HCT116 (cell line): ENCODE measurements around the gene CHCHD4. TPM values are rescaled to one million over a fixed set of nuclear protein-coding genes. Genes with fewer than 3 reads are reported as not detected.

Source experiments
- ATAC-seq: fragments of 200-7000 bp; cut with Tn5 transposase; 2 replicates; pipeline ENCODE4 v1.9.1; 2020; ENCODE audit warnings: mild to moderate bottlenecking, moderate library complexity
- BruUV-seq: library from RNA; stranded (reverse); fragments of 400-500 nt; replicated peaks from 2 replicates; lab custom pipeline; 2021; lab: Mats Ljungman, UMichigan
- CTCF ChIA-PET: fragments of 300-600 bp; sonication (Branson Sonifier 250); formaldehyde crosslinking; loops from one replicate; lab custom pipeline; 2021; ENCODE audit warnings: antibody characterized with exemption; lab: Charles Lee
- POLR2A ChIA-PET: fragments of 300-600, 350-600 bp; sonication (Branson Sonifier 250); formaldehyde crosslinking; loops from one replicate; lab custom pipeline; 2021; ENCODE audit warnings: antibody characterized with exemption; lab: Charles Lee
- RAD21 ChIA-PET, 2 experiments: fragments of 300-600 bp; sonication (Branson Sonifier 250); formaldehyde crosslinking; loops; one replicate each; lab custom pipeline; 2023; ENCODE audit warnings: low total read pairs in 2 of 2; ENCODE audit not compliant: uncharacterized antibody in 2 of 2, unreplicated experiment in 2 of 2, low non-redundant PET in 1 of 2; lab: Charles Lee
- DNase-seq: peaks from one replicate; pipeline ENCODE4 v3.0.0-alpha.2; 2010; ENCODE audit warnings: low read depth, low spot score
- H2AFZ ChIP-seq: fragments of 200-600 bp; shearing (Covaris generic), sonication (generic); 2 replicates; pipeline ENCODE4 v1.6.1; 2017; ENCODE audit warnings: low read depth, mixed run types, mixed read lengths, antibody characterized with exemption, low read length; ENCODE audit not compliant: poor library complexity, severe bottlenecking
- H3K27ac ChIP-seq: 2 replicates; pipeline ENCODE4 v1.5.1; 2012; ENCODE audit warnings: low read depth, low read length
- H3K27me3 ChIP-seq: fragments of 200-600 bp; sonication (generic); 2 replicates; pipeline ENCODE4 v1.6.1; 2016; ENCODE audit warnings: mixed run types, low read length, mixed read lengths; ENCODE audit not compliant: insufficient read depth
- H3K36me3 ChIP-seq, 2 experiments: fragments of 200-500 bp in 1 of 2; fragments of 200-600 bp in 1 of 2; sonication (Bioruptor generic) in 1 of 2; sonication (generic) in 1 of 2; 2 replicates each; pipeline versions ENCODE4 v1.5.1 to v1.6.1; 2014 to 2016; ENCODE audit warnings: low read length in 2 of 2, inconsistent platforms in 1 of 2, mixed read lengths in 1 of 2, mixed run types in 1 of 2; ENCODE audit not compliant: insufficient read depth in 2 of 2, control insufficient read depth in 1 of 2
- H3K4me1 ChIP-seq, 2 experiments: fragments of 200-600 bp in 1 of 2; sonication (generic) in 1 of 2; 2 replicates each; pipeline versions ENCODE4 v1.5.1 to v1.6.1; 2012 to 2017; ENCODE audit warnings: low read length in 2 of 2, inconsistent platforms in 1 of 2, mild to moderate bottlenecking in 1 of 2, mixed read lengths in 1 of 2, mixed run types in 1 of 2, moderate library complexity in 1 of 2; ENCODE audit not compliant: insufficient read depth in 2 of 2, control insufficient read depth in 1 of 2
- H3K4me2 ChIP-seq: fragments of 200-600 bp; sonication (generic); 2 replicates; pipeline ENCODE4 v1.6.1; 2017; ENCODE audit warnings: mixed run types, low read length, mixed read lengths
- H3K4me3 ChIP-seq, 2 experiments: fragments of 200-600 bp in 1 of 2; sonication (generic) in 1 of 2; replicated peaks in 1 of 2; 2 replicates each; pipeline ENCODE4 v1.5.1; 2011 to 2016; ENCODE audit warnings: low read length in 2 of 2, control low read depth in 1 of 2, low read depth in 1 of 2, mild to moderate bottlenecking in 1 of 2, mixed read lengths in 1 of 2, mixed run types in 1 of 2
- H3K79me2 ChIP-seq: fragments of 200-600 bp; sonication (generic); 2 replicates; pipeline ENCODE4 v1.6.1; 2017; ENCODE audit warnings: mild to moderate bottlenecking, mixed run types, low read length, moderate library complexity, mixed read lengths; ENCODE audit not compliant: insufficient read depth
- H3K9ac ChIP-seq: fragments of 200-600 bp; sonication (generic); 2 replicates; pipeline ENCODE4 v1.6.1; 2016; ENCODE audit warnings: low read length, mixed read lengths
- H3K9me2 ChIP-seq: fragments of 200-600 bp; sonication (generic), shearing (Covaris generic); 2 replicates; pipeline ENCODE4 v1.6.1; 2017; ENCODE audit warnings: mixed run types, mild to moderate bottlenecking, moderate library complexity; ENCODE audit not compliant: insufficient read depth
- H3K9me3 ChIP-seq, 2 experiments: fragments of 200-500 bp in 1 of 2; fragments of 200-600 bp in 1 of 2; sonication (Bioruptor generic) in 1 of 2; sonication (generic) in 1 of 2; 2 replicates each; pipeline ENCODE4 v1.6.1; 2014 to 2017; ENCODE audit warnings: low read length in 2 of 2, mixed read lengths in 2 of 2, inconsistent platforms in 1 of 2, low read depth in 1 of 2, mild to moderate bottlenecking in 1 of 2, mixed run types in 1 of 2, moderate library complexity in 1 of 2; ENCODE audit not compliant: control insufficient read depth in 1 of 2, insufficient read depth in 1 of 2
- H4K20me1 ChIP-seq: fragments of 200-600 bp; sonication (generic), shearing (Covaris generic); 2 replicates; pipeline ENCODE4 v1.6.1; 2017; ENCODE audit warnings: mixed run types, mild to moderate bottlenecking, moderate library complexity; ENCODE audit not compliant: insufficient read depth
- FOSL1 ChIP-seq: IDR thresholded peaks from 2 replicates; pipeline ENCODE4 v1.6.1; 2012; ENCODE audit warnings: low read depth
- POLR2A ChIP-seq: IDR thresholded peaks from 2 replicates; pipeline ENCODE4 v1.7.0; 2011; ENCODE audit warnings: borderline replicate concordance; ENCODE audit not compliant: insufficient read depth, insufficient read length; ENCODE audit errors: extremely low read depth
- POLR2AphosphoS5 ChIP-seq: IDR thresholded peaks from 2 replicates; pipeline ENCODE4 v1.6.1; 2011; ENCODE audit warnings: mild to moderate bottlenecking, low read depth, low read length, moderate library complexity
- RAD21 ChIP-seq: IDR thresholded peaks from 2 replicates; pipeline ENCODE4 v1.6.1; 2012; ENCODE audit warnings: low read depth, mild to moderate bottlenecking
- intact Hi-C: fragments of 100-400 bp; cut with micrococcal nuclease; formaldehyde crosslinking; loops from 2 replicates; pipeline ENCODE4 v1.10.0; 2022
- total RNA-seq: library from RNA; stranded (reverse); gene quantifications from one replicate; pipeline ENCODE4 v1.2.1, GENCODE V29; 2021; ENCODE audit not compliant: unreplicated experiment

CHCHD4 gene
- total RNA-seq, 1 experiment from 2014 or later = 24.6 TPM

- RAD21 ChIA-PET = no interaction called here
- BruUV-seq = no TSS peak
- no peak for TF ChIP-seq FOSL1
- TF ChIP-seq, all 23 proteins: peak for 0
- Histone ChIP-seq H3K4me2 (no peak overlapping the region), H3K4me1 (no peaks in the 10 kb centered on the region), H3K27me3 (no peaks in the 10 kb centered on the region), H2AFZ (no peak overlapping the region), H3K9me2 (no peaks in the 10 kb centered on the region), H3K27ac (no peak overlapping the region), H4K20me1 (no peaks in the 10 kb centered on the region), H3K36me3 (peaks cover 31 to 46% of the 10 kb centered on the region in 2 experiments), H3K4me3 (no peak overlapping the region), H3K9ac (no peak overlapping the region), H3K9me3 (no peaks in the 10 kb centered on the region), H3K79me2 (peaks cover 27% of the 10 kb centered on the region)
- POLR2A ChIA-PET = no interaction called here
- DNase-seq (no peak), ATAC-seq (no peak)
- intact Hi-C loops = no loop called here
- CTCF ChIA-PET = no interaction called here
Measured at GRCh38 chr3:14170531-14171159, 46.0 kb upstream of the CHCHD4 start.

GRCh38 chr3:14169871-14170270, 45.2 kb upstream of the CHCHD4 start:
- ChIA-PET POLR2A (interaction anchor here (0.7 kb wide), 1 partner anchor 9 kb away, joined by 3 read pairs; the partner anchor contains the start of genes LSM3 and XPC), RAD21 (no interaction called here), CTCF (no interaction called here)
- Histone ChIP-seq H3K36me3 (peaks cover 36 to 52% of the 10 kb centered on the region in 2 experiments), H3K4me2 (no peak overlapping the region), H3K27me3 (no peaks in the 10 kb centered on the region), H3K4me1 (no peaks in the 10 kb centered on the region), H3K4me3 (no peak overlapping the region), H2AFZ (no peak overlapping the region), H4K20me1 (no peaks in the 10 kb centered on the region), H3K9me3 (no peaks in the 10 kb centered on the region), H3K9me2 (no peaks in the 10 kb centered on the region), H3K9ac (no peak overlapping the region), H3K79me2 (peaks cover 19% of the 10 kb centered on the region), H3K27ac (no peak overlapping the region)
- intact Hi-C loops = no loop called here
- no TSS peak for BruUV-seq
- DNase-seq (no peak), ATAC-seq (no peak)
- TF ChIP-seq POLR2AphosphoS5 (no peak), POLR2A (no peak), RAD21 (no peak)
- TF ChIP-seq, all 23 proteins: peak for 0
